ENCODE data around the gene IKZF5.

The IKZF5 gene

GRCh38 chr10:122995936-122996335 is 12.7 kb downstream of the IKZF5 start:
- no peak overlapping the region for H3K4me3 ChIP-seq (ENCODE audit: low read depth, low read length)
- no peak for DNase-seq
- no peak overlapping the region for H3K27ac ChIP-seq
- H3K27me3 ChIP-seq (replicated peaks), result no peaks in the 10 kb centered on the region
- in situ Hi-C loops (cut with HindIII; ENCODE audit: low pct_ligation_motif_present, low sequenced_read_pairs), result no loop called here
- no peak for TF ChIP-seq CTCF (IDR thresholded peaks at IDR 0.05; ENCODE audit: low read depth, low read length, missing control alignments)
- H3K36me3 ChIP-seq (replicated peaks), result peaks cover 9% of the 10 kb centered on the region

- in situ Hi-C loops (cut with HindIII; ENCODE audit: low pct_ligation_motif_present, low sequenced_read_pairs), result no loop called here
- Histone ChIP-seq H3K27me3 (replicated peaks) (no peaks in the 10 kb centered on the region), H3K4me3 (ENCODE audit: low read depth, low read length) (no peak overlapping the region), H3K36me3 (replicated peaks) (peaks cover 9% of the 10 kb centered on the region), H3K27ac (no peak overlapping the region)
- no peak for TF ChIP-seq CTCF (IDR thresholded peaks at IDR 0.05; ENCODE audit: low read depth, low read length, missing control alignments)
- no peak for DNase-seq
Measured at GRCh38 chr10:122993797-122994336, 14.7 kb downstream of the IKZF5 start.

- TF ChIP-seq CTCF (IDR thresholded peaks at IDR 0.05; ENCODE audit: low read depth, low read length, missing control alignments), result no peak
- Histone ChIP-seq H3K36me3 (replicated peaks) (peaks cover 6% of the 10 kb centered on the region), H3K27me3 (replicated peaks) (no peaks in the 10 kb centered on the region), H3K4me3 (ENCODE audit: low read depth, low read length) (no peak overlapping the region), H3K27ac (no peak overlapping the region)
- in situ Hi-C loops (cut with HindIII; ENCODE audit: low pct_ligation_motif_present, low sequenced_read_pairs), result no loop called here
- no peak for DNase-seq
Measured at GRCh38 chr10:122992031-122992585, 16.5 kb downstream of the IKZF5 start.

GRCh38 chr10:122990278-122990677 is 18.3 kb downstream of the IKZF5 start:
- Histone ChIP-seq H3K36me3 (replicated peaks) (peaks cover 1% of the 10 kb centered on the region), H3K27me3 (replicated peaks) (no peaks in the 10 kb centered on the region), H3K4me3 (ENCODE audit: low read depth, low read length) (no peak overlapping the region), H3K27ac (no peak overlapping the region)
- no peak for TF ChIP-seq CTCF (IDR thresholded peaks at IDR 0.05; ENCODE audit: low read depth, low read length, missing control alignments)
- in situ Hi-C loops (cut with HindIII; ENCODE audit: low pct_ligation_motif_present, low sequenced_read_pairs), result no loop called here
- DNase-seq, result no peak

GRCh38 chr10:122988501-122988900 is 20.1 kb downstream of the IKZF5 start:
- Histone ChIP-seq H3K27ac (no peak overlapping the region), H3K27me3 (replicated peaks) (no peaks in the 10 kb centered on the region), H3K36me3 (replicated peaks) (no peaks in the 10 kb centered on the region), H3K4me3 (ENCODE audit: low read depth, low read length) (no peak overlapping the region)
- TF ChIP-seq CTCF (IDR thresholded peaks at IDR 0.05; ENCODE audit: low read depth, low read length, missing control alignments), result no peak
- in situ Hi-C loops (cut with HindIII; ENCODE audit: low pct_ligation_motif_present, low sequenced_read_pairs), result no loop called here
- DNase-seq, result no peak

- H3K27ac ChIP-seq, result no peak overlapping the region
- DNase-seq, result no peak
- TF ChIP-seq CTCF (IDR thresholded peaks at IDR 0.05; ENCODE audit: low read depth, low read length, missing control alignments), result no peak
- no peaks in the 10 kb centered on the region for H3K27me3 ChIP-seq (replicated peaks)
- H3K4me3 ChIP-seq (ENCODE audit: low read depth, low read length), result no peak overlapping the region
- H3K36me3 ChIP-seq (replicated peaks), result no peaks in the 10 kb centered on the region
- in situ Hi-C loops (cut with HindIII; ENCODE audit: low pct_ligation_motif_present, low sequenced_read_pairs), result no loop called here
Measured at GRCh38 chr10:122986335-122986734, 22.3 kb downstream of the IKZF5 start.
